HL-60/S4 (cell line): Measurements from ENCODE around the gene FAXDC2.

ENCODE experiments used
- in situ Hi-C: fragments of 300-500 bp; cut with MboI; formaldehyde crosslinking; loops from 2 replicates; pipeline ENCODE4 v1.14.3; 2022; ENCODE audit warnings: low sequenced_read_pairs

The FAXDC2 gene, protein sequence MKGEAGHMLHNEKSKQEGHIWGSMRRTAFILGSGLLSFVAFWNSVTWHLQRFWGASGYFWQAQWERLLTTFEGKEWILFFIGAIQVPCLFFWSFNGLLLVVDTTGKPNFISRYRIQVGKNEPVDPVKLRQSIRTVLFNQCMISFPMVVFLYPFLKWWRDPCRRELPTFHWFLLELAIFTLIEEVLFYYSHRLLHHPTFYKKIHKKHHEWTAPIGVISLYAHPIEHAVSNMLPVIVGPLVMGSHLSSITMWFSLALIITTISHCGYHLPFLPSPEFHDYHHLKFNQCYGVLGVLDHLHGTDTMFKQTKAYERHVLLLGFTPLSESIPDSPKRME

GRCh38 chr5:154850255-154851062 is at the start of gene FAXDC2:
Gene FAXDC2 (minus strand): TSS chr5:154850603. CDS start chr5:154838178, 12,425 bp downstream.
- in situ Hi-C loops: no loop called here

- in situ Hi-C loops: no loop called here
These were observed 49.7 kb upstream of the FAXDC2 start for GRCh38 chr5:154900066-154900465.

GRCh38 chr5:154899151-154899816 is 48.9 kb upstream of the FAXDC2 start:
- in situ Hi-C loops: no loop called here

GRCh38 chr5:154898210-154898609 is 47.8 kb upstream of the FAXDC2 start:
- in situ Hi-C loops: no loop called here

DNA sequence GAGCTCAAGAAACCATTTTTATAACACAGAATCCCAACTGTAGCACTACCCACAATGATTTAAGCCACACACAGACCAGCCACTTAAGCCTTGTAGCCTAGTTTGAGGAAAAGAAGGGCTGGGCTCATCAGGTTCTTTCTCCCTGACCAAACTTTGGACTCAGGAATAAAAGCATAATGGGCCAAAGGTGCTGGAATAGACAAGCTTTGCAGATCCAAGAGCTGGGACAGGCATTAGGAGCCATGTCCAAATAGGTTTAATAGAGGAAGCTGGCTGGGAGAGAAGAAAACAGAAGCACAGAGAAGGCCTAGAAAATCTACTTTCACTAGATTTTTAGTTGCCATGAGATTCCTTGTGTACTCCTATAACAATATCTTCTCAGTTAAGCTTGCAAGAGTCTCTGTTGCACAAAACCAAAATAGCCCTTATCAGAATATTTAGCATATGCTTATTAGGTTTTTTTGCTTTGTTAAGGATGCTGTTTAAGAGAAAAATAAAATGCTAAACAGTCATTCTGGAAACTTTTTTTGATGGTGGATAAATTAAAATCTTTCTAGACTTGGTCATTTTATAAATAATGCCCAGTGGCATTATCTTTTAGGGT is 46.3 kb upstream of the FAXDC2 start:
- in situ Hi-C loops: no loop called here

DNA sequence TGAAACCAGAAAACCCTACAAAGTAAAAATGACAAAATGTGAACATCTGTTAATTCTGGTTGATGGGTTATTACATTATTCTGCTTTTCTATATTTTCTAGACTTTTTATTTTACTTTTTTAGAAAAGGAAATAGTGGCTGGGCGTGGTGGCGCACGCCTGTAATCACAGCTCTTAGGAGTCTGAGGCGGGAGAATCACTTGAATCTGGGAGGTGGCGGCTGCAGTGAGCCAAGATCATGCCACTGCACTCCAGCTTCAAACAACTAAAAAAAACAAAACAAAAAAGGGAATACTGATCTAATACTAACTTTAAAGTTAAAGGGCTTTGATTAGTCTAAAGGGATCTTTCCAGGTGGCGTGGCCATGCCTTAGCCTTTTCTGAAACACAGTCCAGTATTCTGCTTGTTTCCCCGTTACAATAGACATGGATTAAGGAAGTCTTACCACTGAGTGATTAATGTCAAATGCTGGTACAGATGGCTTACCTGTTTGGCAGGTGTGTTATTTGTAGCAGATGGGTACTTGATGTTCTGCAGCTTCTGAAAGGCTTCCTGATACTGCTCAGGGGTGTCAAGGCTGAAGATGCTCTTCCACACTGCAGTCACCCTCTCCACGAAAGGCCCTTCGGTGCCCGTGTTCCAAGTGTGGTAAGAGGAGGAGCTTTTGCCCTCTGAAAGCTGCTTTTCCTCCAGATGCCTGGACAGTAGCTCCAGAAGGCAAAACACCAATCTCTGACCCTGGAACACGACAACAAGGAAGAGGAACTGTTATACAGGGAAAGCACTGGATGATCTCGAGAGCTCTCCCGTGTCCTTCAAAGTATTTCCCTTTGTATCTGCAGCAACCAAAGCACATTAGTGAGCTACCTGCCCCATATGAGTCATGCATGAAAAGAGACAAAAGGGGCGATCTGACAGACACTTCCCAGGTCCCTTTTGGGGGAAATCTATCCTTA is 45.5 kb upstream of the FAXDC2 start:
- in situ Hi-C loops: no loop called here

GRCh38 chr5:154893381-154893780 is 43.0 kb upstream of the FAXDC2 start:
- in situ Hi-C loops: no loop called here

- in situ Hi-C loops: no loop called here
These were observed 42.0 kb upstream of the FAXDC2 start for GRCh38 chr5:154892369-154892771.

DNA sequence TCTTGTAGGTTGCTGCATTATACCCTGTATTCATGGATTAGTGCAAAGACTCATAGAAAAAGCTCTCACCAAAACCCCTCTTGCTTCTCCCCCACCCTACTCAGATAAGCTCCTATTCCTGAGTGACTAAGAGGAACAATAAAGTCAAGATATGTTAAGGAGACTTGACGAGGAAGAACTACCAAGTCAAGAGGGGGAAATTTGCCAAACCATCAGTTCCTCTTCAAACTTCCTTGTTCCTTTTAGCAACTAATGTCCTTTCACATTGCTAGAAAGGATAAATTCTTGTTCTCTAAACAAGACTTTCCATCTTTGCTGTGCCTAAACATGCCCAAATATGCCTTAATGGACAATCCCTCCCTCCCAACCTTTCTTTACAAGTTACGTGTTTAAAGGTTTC is 35.0 kb upstream of the FAXDC2 start:
- in situ Hi-C loops: no loop called here

DNA sequence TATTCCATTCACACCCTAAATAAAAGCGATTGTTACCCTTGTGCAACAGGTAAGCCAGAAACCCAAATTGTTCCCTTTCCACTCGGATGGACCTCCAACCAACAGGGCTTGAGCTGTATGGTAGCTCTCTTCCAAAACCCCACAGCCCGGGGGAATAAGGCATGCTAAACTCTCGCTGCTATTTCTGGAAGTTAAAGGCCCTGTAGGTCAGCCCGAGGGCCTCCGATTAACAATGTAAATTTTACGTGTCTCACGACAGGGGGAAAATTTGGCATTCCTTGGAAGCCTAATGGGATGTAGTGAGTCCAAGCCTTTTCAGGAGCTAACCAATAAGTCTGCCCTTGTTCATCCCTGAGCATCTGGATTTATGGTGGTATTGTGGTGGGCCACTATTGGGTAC is 34.0 kb upstream of the FAXDC2 start:
- in situ Hi-C loops: no loop called here

GRCh38 chr5:154881986-154882385 is 31.6 kb upstream of the FAXDC2 start:
- in situ Hi-C loops: no loop called here

- in situ Hi-C loops: no loop called here
These were observed 28.4 kb upstream of the FAXDC2 start for GRCh38 chr5:154878642-154879335.

- in situ Hi-C loops: no loop called here
These were observed 23.5 kb upstream of the FAXDC2 start for GRCh38 chr5:154873791-154874331.

DNA sequence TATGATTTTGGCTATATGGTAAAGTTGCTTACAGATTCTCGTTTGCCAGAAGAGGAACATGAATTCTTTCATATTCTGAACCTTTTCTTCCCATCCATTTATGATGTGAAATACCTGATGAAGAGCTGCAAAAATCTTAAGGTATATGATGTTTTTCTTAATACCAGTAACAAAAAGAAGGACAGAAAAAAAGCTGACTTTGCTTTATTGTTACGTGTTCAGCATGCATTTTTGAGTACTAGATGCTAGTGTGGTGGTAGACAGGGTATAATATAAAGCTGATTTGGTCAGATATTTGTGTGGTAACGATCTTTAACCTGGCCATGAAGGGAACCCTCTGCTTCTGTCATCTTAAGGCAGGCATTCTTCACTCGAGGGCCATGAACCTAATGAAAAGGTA is 21.3 kb upstream of the FAXDC2 start:
- in situ Hi-C loops: no loop called here

DNA sequence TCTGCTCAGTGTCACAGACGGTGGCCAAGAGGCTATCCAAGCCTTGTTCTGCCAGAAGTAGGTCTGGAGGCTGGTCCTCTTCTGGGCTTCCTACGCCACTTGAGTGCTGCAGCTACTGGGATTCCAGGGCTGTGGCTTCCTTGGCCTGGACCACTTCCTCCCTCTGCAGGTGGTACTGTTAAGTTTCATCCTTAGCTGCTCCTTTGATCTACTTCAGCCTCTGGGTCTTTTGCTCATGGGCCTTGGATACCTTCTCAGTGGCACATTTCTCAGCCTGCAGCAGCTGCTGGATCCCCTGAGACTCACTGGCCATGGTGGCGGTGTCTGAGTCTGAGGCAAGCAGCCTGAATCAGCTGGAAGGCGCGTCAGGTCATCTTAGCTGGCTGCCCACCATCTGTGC is 18.3 kb upstream of the FAXDC2 start:
- in situ Hi-C loops: no loop called here

DNA sequence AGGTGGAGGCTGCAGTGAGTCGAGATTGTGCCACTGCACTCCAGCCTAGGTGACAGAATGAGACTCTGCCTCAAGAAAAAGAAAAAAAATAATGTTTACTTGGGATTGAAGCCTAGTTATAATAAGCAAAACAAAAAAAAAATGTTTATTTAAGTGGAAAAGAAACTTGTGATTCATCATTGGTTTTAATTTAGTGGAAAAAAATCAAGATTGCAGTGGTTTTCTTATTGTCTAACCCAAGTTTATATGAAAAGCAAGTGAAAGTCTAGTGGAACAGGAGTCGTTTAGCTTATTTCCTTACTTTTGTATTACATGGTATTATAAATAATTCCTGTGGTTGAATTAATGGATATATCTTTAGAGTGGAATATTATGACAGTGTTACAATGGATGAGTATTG is 16.4 kb upstream of the FAXDC2 start:
- in situ Hi-C loops: no loop called here

DNA sequence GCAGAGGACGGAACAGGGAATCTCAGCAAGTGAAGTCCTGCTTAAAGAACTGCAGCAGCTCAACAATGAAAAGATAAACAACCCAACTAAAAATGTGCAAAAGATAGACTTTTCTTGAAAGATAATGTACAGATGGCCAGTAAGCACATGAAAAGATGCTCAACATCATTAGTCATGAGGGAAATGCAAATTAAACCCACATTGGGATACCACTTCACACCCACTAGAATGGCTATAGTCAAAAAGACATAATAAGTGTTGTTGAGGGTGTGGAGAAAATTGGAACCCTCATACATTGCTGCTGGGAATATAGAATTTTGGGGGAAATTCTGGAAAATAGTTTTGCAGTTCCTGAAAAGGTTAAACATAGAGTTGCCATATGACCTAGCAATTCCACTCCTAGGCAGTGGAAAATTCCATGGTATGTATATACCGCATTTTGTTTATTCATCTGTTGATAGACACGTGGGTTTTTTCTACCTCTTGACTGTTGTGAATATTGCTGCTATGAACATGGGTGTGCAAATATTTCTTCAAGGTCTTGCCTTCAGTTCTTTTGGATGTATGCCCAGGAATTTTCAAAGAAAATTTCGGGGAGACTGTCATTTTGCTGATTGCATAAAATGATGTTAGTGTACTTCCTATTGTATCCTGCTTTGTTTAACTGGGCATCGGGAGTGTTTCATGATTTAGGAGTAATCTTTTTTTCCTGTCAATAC is 15.2 kb upstream of the FAXDC2 start:
- in situ Hi-C loops: no loop called here

DNA sequence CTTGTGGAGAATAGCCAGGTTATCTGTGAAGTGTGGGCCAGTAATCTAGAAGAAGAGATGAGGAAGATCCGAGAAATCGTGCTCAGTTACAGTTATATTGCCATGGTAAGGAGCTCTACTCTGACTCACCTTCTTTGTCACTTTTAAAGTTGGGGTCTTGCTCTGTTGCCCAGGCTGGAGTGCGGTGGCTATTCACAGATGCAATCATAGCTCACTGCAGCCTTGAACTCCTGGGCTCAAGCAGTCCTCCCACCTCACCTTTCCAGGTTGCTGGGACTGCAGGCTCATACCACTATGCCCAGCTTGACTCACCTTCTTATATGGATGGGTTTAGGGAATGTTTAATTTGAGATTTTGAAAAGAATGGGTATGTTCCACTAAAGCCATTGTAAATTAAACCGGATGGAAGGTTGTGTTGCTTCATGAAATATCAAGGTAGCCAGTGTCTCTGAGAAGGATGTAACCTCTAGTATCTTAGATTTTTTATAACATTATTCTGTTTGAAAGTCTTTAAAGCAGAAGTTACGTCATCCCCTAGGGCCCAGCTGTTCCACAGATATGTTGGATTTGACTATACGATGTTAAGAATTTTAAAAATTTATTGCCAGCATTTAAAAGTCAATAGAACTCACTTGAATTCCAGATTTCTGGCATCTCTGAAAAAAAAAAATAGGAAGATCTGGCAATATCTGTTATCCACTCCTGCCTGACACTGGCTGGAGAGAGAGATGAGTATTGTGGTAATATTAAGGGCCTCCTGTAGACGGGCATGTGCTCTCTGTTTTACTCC is 13.1 kb upstream of the FAXDC2 start:
- in situ Hi-C loops: no loop called here
